ENCODE results near the gene AOC3. TPM values are rescaled to one million over a fixed set of nuclear protein-coding genes. Genes with fewer than 3 reads are reported as not detected.

The AOC3 gene
- total and polyA plus RNA-seq, 2 of the 8 experiments (the other 6 are each of a cell fraction or from before 2014, with no cell fraction given), result 2.5 to 2.7 TPM

- Histone ChIP-seq H2BK5ac (ENCODE audit: low read depth, low read length) (no peak overlapping the region), H2BK15ac (ENCODE audit: low read length) (no peak overlapping the region), H3K23me2 (ENCODE audit: low read depth, low read length) (peaks cover 4% of the 10 kb centered on the region), H3K56ac (replicated peaks; ENCODE audit: insufficient read length, low read depth, low read length) (no peak overlapping the region), H3K27me3 (replicated peaks in 1 of 4; ENCODE audit: control insufficient read depth in 3 of 4, extremely low read depth in 1 of 4, insufficient read depth in 3 of 4, low read length in 3 of 4) (no peaks in the 10 kb centered on the region), H3K4me1 (replicated peaks in 1 of 4; ENCODE audit: control insufficient read depth in 3 of 4, insufficient read depth in 4 of 4, low read length in 3 of 4) (no peaks in the 10 kb centered on the region; a peak in 1 of 7 replicates), H4K8ac (ENCODE audit: extremely low read depth, insufficient read depth, low read length) (no peak overlapping the region), H4K5ac (ENCODE audit: insufficient read length, low read depth, low read length) (no peak overlapping the region), H3K9me3 (ENCODE audit: insufficient read depth in 2 of 2, low read depth in 1 of 2, low read length in 1 of 2) (no peaks in the 10 kb centered on the region), H2BK12ac (ENCODE audit: low read depth, low read length) (no peak overlapping the region), H3K23ac (ENCODE audit: insufficient read length) (no peak overlapping the region), H2BK20ac (ENCODE audit: low read length) (no peak overlapping the region), H2AK5ac (ENCODE audit: low read depth, low read length) (no peak overlapping the region), H3K14ac (ENCODE audit: insufficient read length) (no peak overlapping the region), H3K79me2 (ENCODE audit: control insufficient read depth in 1 of 2, insufficient read depth in 2 of 2, low read length in 2 of 2) (peaks cover 0 to 8% of the 10 kb centered on the region in 2 experiments; a peak in 2 of 4 replicates), H4K20me1 (replicated peaks in 1 of 2; ENCODE audit: control insufficient read depth in 1 of 2, insufficient read depth in 2 of 2, low read length in 2 of 2) (no peaks in the 10 kb centered on the region), H3K79me1 (ENCODE audit: low read depth, low read length) (peaks cover 5% of the 10 kb centered on the region; the same call in 1 of the 2 replicates), H3K4me2 (ENCODE audit: insufficient read depth in 1 of 2, low read depth in 2 of 2, low read length in 2 of 2) (no peak overlapping the region), H3K4me3 (ENCODE audit: extremely low read depth in 1 of 4, insufficient read depth in 2 of 4, low read depth in 3 of 4, low read length in 4 of 4) (no peak overlapping the region), H2BK120ac (replicated peaks; ENCODE audit: low read depth, low read length) (no peak overlapping the region), H3K4ac (replicated peaks; ENCODE audit: insufficient read length, low read depth, low read length) (no peak overlapping the region), H3K36me3 (ENCODE audit: control insufficient read depth in 2 of 4, insufficient read depth in 4 of 4, low read length in 3 of 4) (peaks cover 5 to 34% (median 25%) of the 10 kb centered on the region in 4 experiments), H4K91ac (replicated peaks; ENCODE audit: insufficient read length, low read length) (no peak overlapping the region), H3K18ac (ENCODE audit: extremely low read depth, low read length) (no peak overlapping the region), H3K9ac (replicated peaks in 1 of 4; ENCODE audit: extremely low read depth in 1 of 4, low read depth in 3 of 4, low read length in 3 of 4) (no peak overlapping the region), H2AFZ (ENCODE audit: low read length) (no peak overlapping the region), H3K27ac (ENCODE audit: low read depth, low read length) (no peak overlapping the region)
- TF ChIP-seq SP4 (IDR thresholded peaks at IDR 0.05; ENCODE audit: low read length) (no peak), ATF3 (IDR thresholded peaks at IDR 0.05; ENCODE audit: insufficient read depth, low read depth, low read length) (no peak), EZH2 (IDR thresholded peaks at IDR 0.05; ENCODE audit: low read depth, low read length, severe bottlenecking) (no peak), TAF1 (IDR thresholded peaks at IDR 0.05; ENCODE audit: low read depth, low read length) (no peak), GABPA (IDR thresholded peaks at IDR 0.05; ENCODE audit: borderline replicate concordance, insufficient read depth, low read length) (no peak), ZNF274 (IDR thresholded peaks at IDR 0.05; ENCODE audit: borderline replicate concordance, extremely low read depth, low read length) (no peak), SIX5 (IDR thresholded peaks at IDR 0.05; ENCODE audit: low read depth, low read length) (no peak), ASH2L (IDR thresholded peaks at IDR 0.05; ENCODE audit: low read length) (no peak), ATF2 (IDR thresholded peaks at IDR 0.05; ENCODE audit: low read length) (no peak)
- no peak for DNase-seq (ENCODE audit: low read depth in 1 of 2, low spot score in 2 of 2)
- ChIA-PET POLR2A (ENCODE audit: partially characterized antibody) (interaction anchor here (1.2 to 6.1 kb wide), 2 partner anchors 14 to 48 kb away, joined by 3 to 69 read pairs; partner anchors contain the start of genes PSME3 and VPS25), CTCF (ENCODE audit: partially characterized antibody) (interaction anchor here (0.5 to 6.8 kb wide), 12 partner anchors 11 to 222 kb away, joined by 3 to 45 read pairs (median 5); partner anchors contain the start of genes AOC3, PSME3 and RPL27)
- FAIRE-seq, result no peak
- WGBS, 2 experiments (ENCODE audit: extremely low coverage in 1 of 2, insufficient coverage in 1 of 2, insufficient read length in 1 of 2, insufficient replicate concordance in 2 of 2, low coverage in 1 of 2, low lambda C conversion rate in 2 of 2, missing lambda C conversion rate in 1 of 2), result 96% methylated on average over 7 of the region's 7 CpGs; no CpG with 5 or more reads in 1 of the 2 experiments
These were observed 29.8 kb upstream of the AOC3 start for GRCh38 chr17:42821176-42821575.

Measured in H1 (cell line).